ENCODE data around the gene GABRG3. TPM values are rescaled to one million over a fixed set of nuclear protein-coding genes. Genes with fewer than 3 reads are reported as not detected.

GABRG3 gene
- total RNA-seq, 1 donor from 2014 or later = 2.6 TPM

GRCh38 chr15:27214032-27214431 lies 243.1 kb downstream of the GABRG3 start:
- Mint-ChIP-seq H3K4me3 (no peak overlapping the region), H3K36me3 (no peaks in the 10 kb centered on the region), H3K4me1 (ENCODE audit: unreplicated experiment) (no peaks in the 10 kb centered on the region), H3K27ac (no peak overlapping the region), H3K27me3 (no peaks in the 10 kb centered on the region), H3K9me3 (no peaks in the 10 kb centered on the region)
- TF ChIP-seq CTCF (conservative IDR thresholded peaks at IDR 0.05) = no peak
- DNase-seq (ENCODE audit: extremely low spot score, unreplicated experiment) = no peak

- Mint-ChIP-seq H3K36me3 (no peaks in the 10 kb centered on the region), H3K4me1 (ENCODE audit: unreplicated experiment) (no peaks in the 10 kb centered on the region), H3K27me3 (no peaks in the 10 kb centered on the region), H3K9me3 (no peaks in the 10 kb centered on the region), H3K27ac (no peak overlapping the region), H3K4me3 (no peak overlapping the region)
- TF ChIP-seq CTCF (conservative IDR thresholded peaks at IDR 0.05) = no peak
- no peak for DNase-seq (ENCODE audit: extremely low spot score, unreplicated experiment)
Observed at GRCh38 chr15:27214961-27215360, 244.0 kb downstream of the GABRG3 start.

GRCh38 chr15:27218426-27218825 lies 247.4 kb downstream of the GABRG3 start:
- Mint-ChIP-seq H3K27me3 (no peaks in the 10 kb centered on the region), H3K4me3 (no peak overlapping the region), H3K27ac (no peak overlapping the region), H3K36me3 (no peaks in the 10 kb centered on the region), H3K4me1 (ENCODE audit: unreplicated experiment) (no peaks in the 10 kb centered on the region), H3K9me3 (no peaks in the 10 kb centered on the region)
- TF ChIP-seq CTCF (conservative IDR thresholded peaks at IDR 0.05) = no peak
- DNase-seq (ENCODE audit: extremely low spot score, unreplicated experiment) = no peak

- Mint-ChIP-seq H3K9me3 (no peaks in the 10 kb centered on the region), H3K27ac (no peak overlapping the region), H3K36me3 (no peaks in the 10 kb centered on the region), H3K4me1 (ENCODE audit: unreplicated experiment) (no peaks in the 10 kb centered on the region), H3K4me3 (no peak overlapping the region), H3K27me3 (no peaks in the 10 kb centered on the region)
- no peak for DNase-seq (ENCODE audit: extremely low spot score, unreplicated experiment)
- TF ChIP-seq CTCF (conservative IDR thresholded peaks at IDR 0.05) = no peak
Observed at GRCh38 chr15:27219636-27220035, 248.7 kb downstream of the GABRG3 start.

GRCh38 chr15:27220199-27220598 lies 249.2 kb downstream of the GABRG3 start:
- no peaks in the 10 kb centered on the region for H3K36me3 Mint-ChIP-seq
- no peak overlapping the region for H3K4me3 Mint-ChIP-seq
- DNase-seq (ENCODE audit: extremely low spot score, unreplicated experiment) = no peak
- no peaks in the 10 kb centered on the region for H3K27me3 Mint-ChIP-seq
- H3K9me3 Mint-ChIP-seq = no peaks in the 10 kb centered on the region
- H3K27ac Mint-ChIP-seq = no peak overlapping the region
- no peak for TF ChIP-seq CTCF (conservative IDR thresholded peaks at IDR 0.05)
- H3K4me1 Mint-ChIP-seq (ENCODE audit: unreplicated experiment) = no peaks in the 10 kb centered on the region

GRCh38 chr15:27222479-27222878 lies 251.5 kb downstream of the GABRG3 start:
- no peak for TF ChIP-seq CTCF (conservative IDR thresholded peaks at IDR 0.05)
- no peak overlapping the region for H3K4me3 Mint-ChIP-seq
- no peaks in the 10 kb centered on the region for H3K36me3 Mint-ChIP-seq
- no peaks in the 10 kb centered on the region for H3K27me3 Mint-ChIP-seq
- H3K9me3 Mint-ChIP-seq = no peaks in the 10 kb centered on the region
- no peak overlapping the region for H3K27ac Mint-ChIP-seq
- DNase-seq (ENCODE audit: extremely low spot score, unreplicated experiment) = no peak
- no peaks in the 10 kb centered on the region for H3K4me1 Mint-ChIP-seq (ENCODE audit: unreplicated experiment)

Measured in type B pancreatic cell (in vitro differentiated cells).